Measurements from ENCODE around the gene STH.

The STH gene

GRCh38 chr17:45968732-45969131 lies 30.3 kb upstream of the STH start:
- no peak for DNase-seq

- DNase-seq, result no peak
These were observed 29.3 kb upstream of the STH start for GRCh38 chr17:45969726-45970125.

GRCh38 chr17:45970659-45971058 lies 28.4 kb upstream of the STH start:
- no peak for DNase-seq

- DNase-seq, result no peak
These were observed 27.3 kb upstream of the STH start for GRCh38 chr17:45971698-45972141.

- no peak for DNase-seq
These were observed 26.5 kb upstream of the STH start for GRCh38 chr17:45972531-45972930.

GRCh38 chr17:45973099-45973780 lies 25.8 kb upstream of the STH start:
- no peak for DNase-seq

GRCh38 chr17:45973946-45974859 lies 24.8 kb upstream of the STH start:
- no peak for DNase-seq

GRCh38 chr17:45974916-45975630 lies 24.0 kb upstream of the STH start:
- DNase-seq, result no peak

- DNase-seq, result no peak
These were observed 23.3 kb upstream of the STH start for GRCh38 chr17:45975640-45976295.

- DNase-seq, result no peak
These were observed 22.7 kb upstream of the STH start for GRCh38 chr17:45976391-45976754.

- no peak for DNase-seq
These were observed 22.1 kb upstream of the STH start for GRCh38 chr17:45976755-45977505.

GRCh38 chr17:45977506-45977824 lies 21.6 kb upstream of the STH start:
- no peak for DNase-seq

GRCh38 chr17:45977976-45978626 lies 20.9 kb upstream of the STH start:
- no peak for DNase-seq

GRCh38 chr17:45979137-45979536 lies 19.9 kb upstream of the STH start:
- DNase-seq, result no peak

- no peak for DNase-seq
These were observed 18.2 kb upstream of the STH start for GRCh38 chr17:45980855-45981254.

GRCh38 chr17:45981306-45981705 lies 17.7 kb upstream of the STH start:
- no peak for DNase-seq

- no peak for DNase-seq
These were observed 16.0 kb upstream of the STH start for GRCh38 chr17:45982791-45983613.

- no peak for DNase-seq
These were observed 15.3 kb upstream of the STH start for GRCh38 chr17:45983614-45984310.

- no peak for DNase-seq
These were observed 14.7 kb upstream of the STH start for GRCh38 chr17:45984368-45984767.

- DNase-seq, result no peak
These were observed 13.6 kb upstream of the STH start for GRCh38 chr17:45985447-45985846.
